ENCODE measurements around the gene GUCA2B.

GUCA2B gene

DNA sequence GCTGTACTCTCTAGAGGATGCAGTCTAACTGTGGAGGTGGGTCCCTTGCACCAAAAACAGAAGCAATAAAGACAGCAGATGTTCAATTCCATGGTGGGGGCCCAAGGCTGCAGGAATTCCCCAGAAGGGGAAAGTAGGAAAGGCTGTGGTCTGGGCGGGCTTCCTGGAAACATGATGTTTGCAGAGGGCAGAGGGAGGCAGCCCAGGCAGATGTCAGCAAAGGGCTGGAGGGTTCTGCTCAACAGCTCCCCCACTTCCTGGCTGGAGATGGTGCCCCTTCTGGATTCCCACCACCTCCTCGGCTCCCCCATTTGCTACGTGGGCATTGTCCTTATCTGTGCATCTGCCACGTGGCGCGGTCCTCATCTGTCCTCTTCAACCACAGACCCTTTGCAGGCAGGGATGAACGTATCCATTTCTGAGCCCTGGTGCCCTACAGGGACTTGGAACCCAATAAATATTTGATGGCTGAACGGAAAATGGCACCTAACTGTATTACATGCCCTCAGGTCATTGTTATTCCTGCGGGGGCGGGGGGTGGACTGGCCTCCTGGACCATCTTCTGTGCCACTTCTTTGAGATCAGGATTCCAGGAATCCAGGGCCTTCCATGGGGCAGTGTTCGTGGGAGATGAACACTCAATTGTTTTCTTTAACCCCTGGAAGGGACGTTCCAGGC lies 8.4 kb upstream of the GUCA2B start:
- H4K20me1 ChIP-seq (ENCODE audit: insufficient read depth, low read length, poor library complexity, severe bottlenecking), result no peaks in the 10 kb centered on the region
- H3K79me2 ChIP-seq (ENCODE audit: insufficient read depth, low read length), result no peaks in the 10 kb centered on the region
- no peak overlapping the region for H2AFZ ChIP-seq (ENCODE audit: low read length)
- H3K9me2 ChIP-seq (replicated peaks; ENCODE audit: low read depth, low read length), result no peaks in the 10 kb centered on the region
- H3K9ac ChIP-seq (ENCODE audit: low read depth, low read length, poor library complexity, severe bottlenecking), result no peak overlapping the region
- no peaks in the 10 kb centered on the region for H3K36me3 ChIP-seq (ENCODE audit: insufficient read depth, low read length)
- no peaks in the 10 kb centered on the region for H3K27me3 ChIP-seq (ENCODE audit: insufficient read depth, low read length, poor library complexity, severe bottlenecking)
- no peak overlapping the region for H3K4me3 ChIP-seq (ENCODE audit: low read length, poor library complexity, severe bottlenecking)
- TF ChIP-seq, protein P1, sequence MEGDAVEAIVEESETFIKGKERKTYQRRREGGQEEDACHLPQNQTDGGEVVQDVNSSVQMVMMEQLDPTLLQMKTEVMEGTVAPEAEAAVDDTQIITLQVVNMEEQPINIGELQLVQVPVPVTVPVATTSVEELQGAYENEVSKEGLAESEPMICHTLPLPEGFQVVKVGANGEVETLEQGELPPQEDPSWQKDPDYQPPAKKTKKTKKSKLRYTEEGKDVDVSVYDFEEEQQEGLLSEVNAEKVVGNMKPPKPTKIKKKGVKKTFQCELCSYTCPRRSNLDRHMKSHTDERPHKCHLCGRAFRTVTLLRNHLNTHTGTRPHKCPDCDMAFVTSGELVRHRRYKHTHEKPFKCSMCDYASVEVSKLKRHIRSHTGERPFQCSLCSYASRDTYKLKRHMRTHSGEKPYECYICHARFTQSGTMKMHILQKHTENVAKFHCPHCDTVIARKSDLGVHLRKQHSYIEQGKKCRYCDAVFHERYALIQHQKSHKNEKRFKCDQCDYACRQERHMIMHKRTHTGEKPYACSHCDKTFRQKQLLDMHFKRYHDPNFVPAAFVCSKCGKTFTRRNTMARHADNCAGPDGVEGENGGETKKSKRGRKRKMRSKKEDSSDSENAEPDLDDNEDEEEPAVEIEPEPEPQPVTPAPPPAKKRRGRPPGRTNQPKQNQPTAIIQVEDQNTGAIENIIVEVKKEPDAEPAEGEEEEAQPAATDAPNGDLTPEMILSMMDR (conservative IDR thresholded peaks at IDR 0.05; ENCODE audit: low read length), result no peak; the same call in 1 of the 2 replicates
- no peak for TF ChIP-seq EZH2phosphoT487 (IDR thresholded peaks at IDR 0.05; ENCODE audit: borderline replicate concordance)
- no peak overlapping the region for H3K4me2 ChIP-seq (ENCODE audit: low read depth, low read length, poor library complexity, severe bottlenecking)
- H3F3A ChIP-seq (ENCODE audit: low read depth), result no peaks in the 10 kb centered on the region
- peaks cover 14% of the 10 kb centered on the region for H3K4me1 ChIP-seq (ENCODE audit: insufficient read depth, low read length, poor library complexity, severe bottlenecking)
- no peaks in the 10 kb centered on the region for H3K9me3 ChIP-seq (ENCODE audit: insufficient read depth, low read depth, low read length)

DNA sequence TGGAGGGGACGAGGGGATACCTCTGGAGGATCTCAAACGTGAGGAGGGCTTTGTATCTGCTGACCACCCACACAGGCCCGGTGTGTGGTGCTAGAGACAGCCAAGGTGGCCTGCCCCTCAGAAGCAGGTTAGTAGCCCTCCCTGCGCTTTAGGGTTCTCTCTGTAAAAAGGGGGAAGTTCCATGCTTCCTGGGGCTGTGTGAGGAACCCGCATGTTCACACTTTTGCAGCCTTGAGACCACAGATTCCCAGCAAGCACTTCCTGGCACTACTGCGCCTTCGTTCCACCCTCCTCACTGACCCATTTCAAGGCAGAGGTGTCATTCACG lies 7.9 kb upstream of the GUCA2B start:
- Histone ChIP-seq H2AFZ (ENCODE audit: low read length) (no peak overlapping the region), H3F3A (ENCODE audit: low read depth) (no peaks in the 10 kb centered on the region), H3K9me3 (ENCODE audit: insufficient read depth, low read depth, low read length) (no peaks in the 10 kb centered on the region), H4K20me1 (ENCODE audit: insufficient read depth, low read length, poor library complexity, severe bottlenecking) (no peaks in the 10 kb centered on the region), H3K36me3 (ENCODE audit: insufficient read depth, low read length) (no peaks in the 10 kb centered on the region), H3K4me3 (ENCODE audit: low read length, poor library complexity, severe bottlenecking) (no peak overlapping the region), H3K27me3 (ENCODE audit: insufficient read depth, low read length, poor library complexity, severe bottlenecking) (no peaks in the 10 kb centered on the region), H3K9ac (ENCODE audit: low read depth, low read length, poor library complexity, severe bottlenecking) (no peak overlapping the region), H3K9me2 (replicated peaks; ENCODE audit: low read depth, low read length) (no peaks in the 10 kb centered on the region), H3K4me1 (ENCODE audit: insufficient read depth, low read length, poor library complexity, severe bottlenecking) (peaks cover 14% of the 10 kb centered on the region), H3K4me2 (ENCODE audit: low read depth, low read length, poor library complexity, severe bottlenecking) (no peak overlapping the region), H3K79me2 (ENCODE audit: insufficient read depth, low read length) (no peaks in the 10 kb centered on the region)
- TF ChIP-seq, protein P1 (conservative IDR thresholded peaks at IDR 0.05; ENCODE audit: low read length), result no peak
- no peak for TF ChIP-seq EZH2phosphoT487 (IDR thresholded peaks at IDR 0.05; ENCODE audit: borderline replicate concordance)

DNA sequence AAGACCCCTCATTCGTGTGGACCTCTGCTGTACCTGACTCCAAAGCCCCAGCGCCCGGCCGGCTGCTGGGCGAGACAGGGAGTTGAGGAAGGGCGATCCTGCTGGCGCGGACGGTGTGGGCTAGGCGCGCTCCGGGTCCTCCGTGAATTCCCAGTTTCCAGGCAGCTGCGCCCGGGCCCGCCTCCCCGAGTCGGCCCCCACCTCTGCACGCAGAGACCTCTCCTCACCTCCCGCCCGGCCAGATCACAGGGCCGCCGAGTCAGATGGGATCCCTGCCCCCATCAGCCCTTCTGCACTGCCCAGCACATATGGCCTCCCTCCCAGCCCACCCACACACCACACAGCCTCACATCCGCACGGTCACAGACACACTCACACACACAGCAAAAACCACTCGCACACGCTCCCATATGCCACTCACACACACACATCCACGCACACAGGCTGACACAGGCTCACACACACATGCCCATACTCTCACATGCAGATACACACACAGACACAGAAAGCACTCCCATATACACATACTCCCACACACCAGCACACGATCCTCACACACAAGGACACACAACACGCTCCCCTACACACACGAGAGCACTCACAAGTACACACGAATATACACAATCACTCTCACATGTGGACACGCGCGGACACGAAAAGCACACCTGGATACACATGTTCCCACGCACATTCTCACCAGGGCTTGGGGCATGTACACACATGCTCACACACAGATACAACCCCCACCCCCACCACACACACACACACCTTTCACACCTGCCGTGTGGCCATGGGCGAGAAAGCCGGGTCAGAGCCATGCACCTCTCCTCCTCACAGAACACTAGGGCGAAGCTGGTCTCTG lies 7.2 kb upstream of the GUCA2B start:
- Histone ChIP-seq H3K9me2 (replicated peaks; ENCODE audit: low read depth, low read length) (no peaks in the 10 kb centered on the region), H3K36me3 (ENCODE audit: insufficient read depth, low read length) (no peaks in the 10 kb centered on the region), H2AFZ (ENCODE audit: low read length) (no peak overlapping the region), H3K4me1 (ENCODE audit: insufficient read depth, low read length, poor library complexity, severe bottlenecking) (peaks cover 14% of the 10 kb centered on the region), H3K79me2 (ENCODE audit: insufficient read depth, low read length) (no peaks in the 10 kb centered on the region), H3K4me2 (ENCODE audit: low read depth, low read length, poor library complexity, severe bottlenecking) (no peak overlapping the region), H3K9ac (ENCODE audit: low read depth, low read length, poor library complexity, severe bottlenecking) (no peak overlapping the region), H4K20me1 (ENCODE audit: insufficient read depth, low read length, poor library complexity, severe bottlenecking) (no peaks in the 10 kb centered on the region), H3K4me3 (ENCODE audit: low read length, poor library complexity, severe bottlenecking) (no peak overlapping the region), H3K9me3 (ENCODE audit: insufficient read depth, low read depth, low read length) (no peaks in the 10 kb centered on the region), H3K27me3 (ENCODE audit: insufficient read depth, low read length, poor library complexity, severe bottlenecking) (no peaks in the 10 kb centered on the region), H3F3A (ENCODE audit: low read depth) (no peaks in the 10 kb centered on the region)
- TF ChIP-seq, protein P1 (conservative IDR thresholded peaks at IDR 0.05; ENCODE audit: low read length), result no peak
- no peak for TF ChIP-seq EZH2phosphoT487 (IDR thresholded peaks at IDR 0.05; ENCODE audit: borderline replicate concordance)

Measured in Loucy (cell line).